ENCODE results near the gene CTIF.
A peak's percentile ranks its signal among the peaks of the same experiment; 100 is the strongest.

The CTIF gene

DNA sequence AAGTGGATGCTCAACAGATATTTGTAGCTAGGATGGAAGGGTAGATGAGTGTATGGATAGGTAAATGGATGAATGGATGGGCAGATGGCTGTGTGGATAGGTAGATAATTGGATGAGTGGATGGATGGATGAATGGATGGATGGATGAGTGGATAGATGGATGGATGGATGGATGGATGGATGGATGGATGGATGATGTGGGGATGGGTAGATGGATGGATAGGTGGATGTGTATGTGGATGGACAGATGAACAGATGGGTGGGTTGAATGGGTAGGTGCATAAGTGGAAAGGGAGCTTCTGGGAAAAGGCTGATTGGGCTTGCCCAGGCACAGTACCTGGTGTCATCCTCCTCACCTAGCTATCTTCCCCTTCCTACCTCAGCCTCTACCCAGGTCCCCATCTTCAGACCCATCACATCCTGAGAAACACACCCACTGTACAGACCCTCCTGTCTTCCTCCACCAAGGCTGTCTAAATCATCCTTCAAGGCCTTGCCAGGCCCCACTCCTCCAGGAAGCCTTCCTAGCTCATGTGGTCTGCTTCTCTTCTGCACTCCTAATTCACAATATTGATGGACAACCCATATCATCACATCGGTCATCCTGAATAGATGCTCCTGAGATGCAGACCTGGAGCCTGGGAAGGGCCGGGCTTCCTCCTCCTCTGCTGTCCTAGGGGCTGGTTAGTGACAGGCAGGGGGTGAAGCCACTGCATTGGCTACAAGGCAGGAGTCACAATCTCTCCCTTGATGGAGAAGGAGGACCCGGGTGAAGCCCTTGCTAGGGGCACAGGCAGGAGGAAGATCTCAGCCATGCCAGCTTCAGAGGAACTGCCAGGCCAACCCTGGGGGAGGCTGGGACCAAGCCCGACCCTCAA, 362.6 kb downstream of the CTIF start:
- no peak for DNase-seq (ENCODE audit: low spot score)

DNA sequence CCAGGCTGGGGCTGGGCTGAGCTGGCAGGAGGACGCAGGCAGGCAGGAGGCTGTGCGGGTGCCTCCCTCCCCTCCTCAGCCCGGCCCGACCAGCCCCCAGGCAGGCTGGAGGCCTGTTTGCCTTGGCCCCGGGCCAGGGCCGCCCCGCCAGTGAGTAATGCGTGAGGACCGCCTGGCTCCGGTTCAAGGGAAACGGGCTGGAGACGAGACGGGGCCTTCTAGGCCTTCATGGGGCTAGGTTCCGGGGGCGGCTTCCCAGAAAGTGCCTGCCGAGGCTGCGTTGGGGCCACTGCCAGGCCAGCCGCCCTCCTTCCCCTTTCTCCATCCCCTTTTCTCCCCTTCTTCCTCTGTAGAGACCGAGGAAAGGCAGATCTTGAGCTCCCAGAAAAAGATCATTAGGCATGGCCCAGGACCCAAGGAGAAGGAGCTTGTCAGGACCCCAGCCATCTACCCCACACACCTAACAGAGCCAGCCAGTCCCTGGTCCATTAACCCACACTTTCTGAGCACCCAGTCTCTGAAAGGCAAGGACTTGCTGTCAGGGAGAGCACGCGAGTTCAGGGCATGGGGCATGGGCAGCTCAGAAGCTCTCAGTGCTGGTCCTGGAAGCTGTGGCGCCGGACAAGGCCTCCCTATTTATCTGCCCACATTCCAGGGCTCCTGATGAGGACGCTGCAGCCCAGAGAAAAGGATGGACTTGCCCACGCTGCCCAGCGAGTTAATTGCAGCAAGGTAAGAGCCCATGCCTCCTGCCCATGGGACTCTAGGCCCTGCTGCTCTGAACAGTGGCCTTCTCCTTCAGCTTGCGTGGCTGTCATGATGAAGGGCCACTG, 363.4 kb downstream of the CTIF start:
- DNase-seq (ENCODE audit: low spot score): peak; percentile 94

DNA sequence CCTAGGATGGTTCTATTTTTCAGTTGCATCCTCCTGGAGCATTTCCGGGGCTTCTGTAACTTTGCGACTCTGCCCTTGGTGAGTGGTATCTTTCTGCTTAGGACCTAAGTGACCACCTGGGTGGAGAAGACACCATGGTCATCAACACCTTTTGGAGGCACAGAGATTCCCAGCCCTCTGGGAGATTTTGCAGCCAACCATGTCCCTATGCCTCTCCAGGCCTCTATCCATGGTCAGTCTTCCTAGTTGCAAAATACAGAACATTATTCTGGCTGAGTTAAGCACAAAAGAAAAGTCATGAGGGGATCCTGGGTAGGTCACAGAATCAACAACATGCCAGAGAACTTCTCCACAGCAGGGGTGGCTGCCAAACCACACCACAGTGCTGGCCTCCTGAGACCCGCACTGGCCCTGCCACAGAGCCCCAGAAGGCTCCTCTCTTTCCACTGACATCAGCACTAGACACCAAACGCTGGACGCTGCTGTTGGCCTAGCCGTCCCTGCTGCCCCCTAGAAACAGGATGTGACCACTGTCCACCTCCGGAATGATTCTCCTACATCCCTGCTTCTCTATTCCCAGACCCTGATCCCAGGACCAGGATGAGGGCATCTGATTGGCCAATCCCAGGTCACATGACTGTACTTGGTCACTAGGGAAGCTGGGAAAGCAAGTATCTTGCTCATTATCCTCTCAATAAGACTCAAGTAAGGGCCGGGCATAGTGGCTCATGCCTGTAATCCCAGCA, 364.2 kb downstream of the CTIF start:
- DNase-seq (ENCODE audit: low spot score): peak; percentile 60

DNA sequence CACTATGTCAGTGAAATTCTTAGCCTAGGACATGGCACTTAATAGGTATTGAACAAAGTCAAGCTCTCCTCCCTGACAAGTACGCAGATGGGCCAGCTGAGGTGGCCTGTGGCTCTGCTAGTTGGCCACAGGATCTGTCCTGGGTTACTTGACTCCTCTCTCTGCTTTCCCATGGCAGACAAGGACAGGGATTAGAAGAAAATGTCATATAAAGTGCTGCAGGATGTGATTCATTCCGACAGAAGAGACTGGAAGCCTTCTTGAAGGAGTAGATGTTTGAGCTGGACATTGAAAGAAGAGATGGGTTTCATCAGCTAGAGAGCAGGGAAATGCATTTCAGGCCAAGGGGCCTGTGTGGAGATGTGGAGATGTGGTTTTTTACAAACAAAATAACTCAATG, 365.3 kb downstream of the CTIF start:
- DNase-seq (ENCODE audit: low spot score): no peak

DNA sequence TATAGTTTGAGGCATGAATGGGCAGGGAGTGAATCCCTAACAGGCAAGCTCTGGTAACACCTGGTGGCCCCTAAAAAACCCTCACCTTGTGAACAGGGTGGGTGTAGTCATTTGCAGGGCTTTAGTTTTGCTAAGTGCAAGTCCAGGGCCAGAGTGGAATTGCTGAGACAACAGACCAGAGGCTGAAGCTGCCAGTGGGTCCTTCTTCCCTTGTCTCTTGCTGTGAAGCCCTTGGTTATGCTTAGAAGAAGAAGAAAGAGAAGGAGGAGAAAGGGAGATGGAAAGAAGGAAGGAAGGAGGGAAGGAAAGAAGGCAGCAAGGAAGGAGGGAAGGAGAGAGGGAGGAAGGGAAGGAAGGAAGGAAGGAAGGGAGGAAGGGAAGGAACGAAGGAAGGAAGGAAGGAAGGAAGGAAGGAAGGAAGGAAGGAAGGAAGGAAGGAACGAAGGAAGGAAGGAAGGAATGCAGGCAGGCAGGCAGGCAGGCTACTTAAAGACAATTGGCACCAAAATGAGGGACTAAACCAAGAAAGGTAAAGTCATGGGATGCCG, 366.1 kb downstream of the CTIF start:
- no peak for DNase-seq (ENCODE audit: low spot score)

DNA sequence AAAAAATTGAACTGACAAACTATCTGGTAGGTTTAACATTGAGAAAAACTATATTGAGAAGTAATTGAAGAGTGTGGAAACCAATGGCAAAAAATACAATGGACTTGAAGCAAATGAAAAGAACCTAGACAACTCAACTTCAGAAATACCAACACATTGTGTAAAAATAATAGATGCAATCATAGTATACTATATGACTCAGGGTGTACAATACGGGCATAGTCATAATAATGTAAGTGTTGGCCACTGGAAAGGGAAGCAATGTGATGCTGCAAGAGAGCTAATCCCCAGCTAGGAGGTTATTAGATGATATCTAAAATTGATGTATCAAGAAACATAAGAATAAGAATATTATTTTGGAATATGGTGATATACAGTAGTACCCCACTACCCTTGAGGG, 366.7 kb downstream of the CTIF start:
- no peak for DNase-seq (ENCODE audit: low spot score)

DNA sequence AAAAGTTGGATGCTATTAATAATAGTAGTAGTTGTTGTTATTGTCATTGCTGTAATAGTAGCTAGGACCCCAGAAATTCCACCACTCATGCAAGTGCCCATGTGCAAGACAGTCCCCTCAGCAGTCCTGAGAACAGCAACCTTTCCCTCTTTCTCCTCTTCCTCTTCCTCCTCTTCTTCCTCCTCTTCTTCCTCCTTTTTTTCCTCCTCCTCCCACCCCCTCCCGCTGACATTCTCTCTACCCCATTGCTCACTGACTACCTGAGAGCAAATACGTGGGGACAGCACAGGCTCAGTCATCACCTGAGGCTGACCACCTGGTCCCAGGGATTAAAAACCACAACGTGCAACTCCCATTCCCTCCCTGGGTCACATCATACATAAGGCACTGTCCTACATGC, 370.1 kb downstream of the CTIF start:
- DNase-seq (ENCODE audit: low spot score): no peak

DNA sequence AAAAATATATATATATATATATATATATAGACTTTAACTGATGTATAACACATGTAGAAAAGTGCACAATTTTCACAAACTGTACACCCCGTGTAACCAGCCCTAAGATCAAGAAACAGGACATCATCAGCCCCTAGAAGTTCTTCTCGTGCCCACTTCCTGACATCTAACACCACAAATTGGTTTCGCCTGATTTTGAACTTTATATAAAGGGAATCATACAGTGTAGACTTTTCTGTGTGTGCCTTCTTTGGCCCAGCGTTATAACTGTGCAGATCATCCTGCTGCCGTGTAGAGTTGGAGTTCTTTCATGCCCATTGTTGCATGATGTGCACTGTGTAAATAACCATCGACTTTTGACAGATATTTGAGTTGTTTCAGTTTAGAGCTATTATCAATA, 370.9 kb downstream of the CTIF start:
- DNase-seq (ENCODE audit: low spot score): no peak

DNA sequence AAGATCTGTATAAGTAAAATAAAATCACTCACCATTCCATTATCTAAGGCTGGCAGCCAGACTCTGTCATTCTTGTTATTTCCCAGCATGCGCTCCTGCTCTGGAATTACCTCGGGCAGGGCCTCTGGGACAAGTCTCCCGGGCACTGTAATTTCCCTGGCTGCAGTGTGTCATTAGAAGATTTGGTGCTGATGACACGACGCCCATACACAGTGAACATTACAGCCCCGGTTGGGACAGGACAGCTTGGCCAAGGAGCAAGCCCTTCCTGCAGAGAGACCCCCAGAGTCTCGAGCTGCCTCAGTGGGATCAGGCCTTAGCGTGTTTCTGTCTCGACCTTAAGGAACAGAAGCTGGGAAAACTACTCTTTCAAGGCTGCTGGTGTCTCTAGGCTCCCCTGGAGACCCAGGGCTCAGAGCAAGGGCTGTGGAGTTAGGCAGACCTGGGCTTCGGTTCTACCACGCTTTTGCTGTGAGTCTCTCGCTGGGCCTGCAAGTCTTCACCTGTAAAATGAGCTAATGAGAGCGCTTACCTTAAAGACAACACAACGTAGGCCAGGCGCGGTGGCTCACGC, 372.2 kb downstream of the CTIF start:
- no peak for DNase-seq (ENCODE audit: low spot score)

All from AG08395 (cell line).